DMS53 treated with DMSO at 0.1 percent for 48 hours (cell line): ENCODE measurements around the gene RTCB.
"Not testable (repeated sequence)": the region's sequence is repeated elsewhere in the genome, so short reads cannot be mapped to it uniquely, and the experiment has no call there.

Experiments used
- DNase-seq: peaks from one replicate; lab custom pipeline; 2025; ENCODE audit not compliant: unreplicated experiment; lab: John Stamatoyannopoulos, UW

The RTCB gene

DNA sequence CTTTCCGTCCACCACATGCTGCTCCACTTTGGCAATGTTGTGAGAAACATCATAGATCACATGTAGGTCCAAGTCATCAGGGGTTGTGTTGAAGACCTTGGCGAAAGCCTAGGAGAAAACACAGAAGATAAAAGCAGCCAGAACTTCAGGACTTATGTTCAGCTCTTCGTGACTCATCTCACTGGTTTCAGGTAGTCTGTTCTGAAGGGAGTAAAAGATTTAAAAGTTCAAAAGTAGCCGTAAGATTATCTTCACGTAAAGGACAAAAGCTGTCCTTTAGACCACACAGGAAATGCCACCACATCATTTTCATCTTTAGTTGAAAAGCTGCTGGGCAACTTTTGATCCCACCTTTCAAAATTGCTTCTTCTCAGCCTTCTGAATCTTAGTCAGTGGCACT lies 16.9 kb downstream of the RTCB start:
- DNase-seq, result no peak

DNA sequence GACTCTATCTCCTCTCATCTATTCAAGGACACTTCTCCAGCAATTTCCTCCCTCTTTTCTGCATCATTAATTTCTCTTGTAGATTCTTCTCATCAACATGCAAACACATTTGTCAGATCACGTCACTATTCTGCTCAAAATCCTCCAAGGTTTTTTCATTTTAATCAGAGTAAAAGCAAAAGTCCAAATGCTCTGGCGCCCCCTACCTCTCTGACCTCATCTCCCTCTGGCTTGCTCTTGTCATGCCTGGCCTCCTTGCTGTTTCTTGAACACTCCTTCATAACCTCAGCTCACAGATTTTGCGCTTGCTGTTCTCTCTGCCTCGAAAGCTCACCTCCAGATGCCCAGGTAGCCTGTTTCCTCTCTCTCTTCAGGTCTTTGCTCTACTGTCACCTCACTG lies 22.4 kb downstream of the RTCB start:
- DNase-seq, result no peak

DNA sequence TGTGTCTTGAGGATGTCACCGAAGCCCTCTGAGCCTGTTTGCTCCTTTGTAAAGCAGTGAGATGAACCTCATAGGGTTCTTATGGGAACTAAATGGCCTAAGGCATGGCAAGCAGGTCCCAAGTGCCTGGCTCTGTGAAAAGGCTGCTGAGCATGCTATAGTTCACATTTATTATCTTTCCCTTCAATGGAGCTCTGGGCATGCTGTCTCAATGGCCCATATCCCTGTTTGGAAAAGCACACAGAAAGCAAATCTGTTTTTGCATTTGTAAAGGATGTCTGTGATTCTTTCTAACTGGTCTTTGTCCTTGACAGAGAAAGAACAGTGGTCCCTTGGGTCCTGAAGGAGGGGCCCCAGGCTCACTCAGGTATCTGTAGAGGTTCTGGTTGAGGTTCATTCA lies 26.4 kb downstream of the RTCB start:
- no peak for DNase-seq

DNA sequence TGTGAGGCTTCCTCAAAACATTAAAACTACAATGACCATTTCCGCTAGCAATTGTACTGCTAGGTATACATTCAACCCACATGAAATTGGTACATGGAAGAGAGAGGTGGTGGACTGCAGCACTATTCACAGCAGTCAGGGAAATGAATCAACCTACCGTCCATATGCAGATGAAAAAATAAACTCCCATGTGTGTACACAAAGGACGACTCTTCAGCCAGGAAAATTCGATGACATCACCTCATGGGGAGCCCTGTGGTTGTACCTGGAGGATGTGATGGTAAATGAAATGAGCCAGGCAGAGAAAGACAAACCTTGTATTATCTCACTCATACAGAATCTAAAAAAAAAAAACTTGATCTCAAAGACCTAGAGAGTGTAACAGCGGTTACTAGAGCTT lies 31.1 kb downstream of the RTCB start:
- DNase-seq, result peak; percentile 29

DNA sequence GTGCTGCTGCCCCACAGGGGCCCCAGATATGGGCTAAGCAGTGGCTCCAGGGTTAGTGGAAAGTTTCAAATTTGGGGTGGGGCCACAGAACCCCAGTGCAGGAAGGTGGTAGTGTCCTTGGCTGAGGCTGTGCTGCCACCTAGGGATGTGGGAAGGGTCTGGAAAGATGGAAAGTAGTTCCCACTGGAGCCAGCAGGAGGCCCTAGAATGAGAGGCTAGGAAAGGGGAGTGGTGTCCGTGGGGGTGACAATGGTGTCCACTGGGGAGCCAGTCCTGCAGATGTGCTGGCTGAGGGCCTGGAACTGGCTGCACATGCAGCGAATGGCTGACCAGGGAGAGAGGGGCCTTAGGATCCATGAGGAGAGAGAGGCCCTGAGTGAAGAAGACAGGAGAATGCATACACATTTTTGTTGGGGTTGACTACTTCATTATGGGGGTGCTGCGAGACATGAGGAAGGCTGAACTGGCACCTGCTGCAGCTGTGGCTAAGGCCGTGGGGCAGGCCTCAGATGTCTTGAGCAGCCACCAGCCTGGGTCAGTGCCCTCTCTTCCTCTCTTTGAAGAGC lies 33.3 kb downstream of the RTCB start:
- DNase-seq, result no peak

DNA sequence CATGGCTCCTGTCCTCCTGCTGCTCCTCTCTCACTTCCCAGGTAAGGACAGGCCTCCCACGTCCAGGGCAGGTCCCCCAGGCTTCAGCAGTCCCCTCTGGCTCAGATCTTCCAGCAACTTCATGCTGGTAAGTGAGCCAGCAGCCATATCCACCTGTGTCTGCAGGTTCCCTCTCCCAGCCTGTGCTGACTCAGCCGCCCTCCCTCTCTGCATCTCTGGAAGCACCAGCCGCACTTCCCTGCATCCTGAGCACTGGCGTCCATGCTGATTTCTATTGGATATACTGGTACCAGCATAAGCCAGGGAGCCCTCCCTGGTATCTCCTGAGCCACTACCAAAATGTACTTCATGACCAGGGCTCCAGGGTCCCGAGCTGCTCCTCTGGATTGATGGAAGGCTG lies 35.4 kb downstream of the RTCB start:
- DNase-seq, result no peak

DNA sequence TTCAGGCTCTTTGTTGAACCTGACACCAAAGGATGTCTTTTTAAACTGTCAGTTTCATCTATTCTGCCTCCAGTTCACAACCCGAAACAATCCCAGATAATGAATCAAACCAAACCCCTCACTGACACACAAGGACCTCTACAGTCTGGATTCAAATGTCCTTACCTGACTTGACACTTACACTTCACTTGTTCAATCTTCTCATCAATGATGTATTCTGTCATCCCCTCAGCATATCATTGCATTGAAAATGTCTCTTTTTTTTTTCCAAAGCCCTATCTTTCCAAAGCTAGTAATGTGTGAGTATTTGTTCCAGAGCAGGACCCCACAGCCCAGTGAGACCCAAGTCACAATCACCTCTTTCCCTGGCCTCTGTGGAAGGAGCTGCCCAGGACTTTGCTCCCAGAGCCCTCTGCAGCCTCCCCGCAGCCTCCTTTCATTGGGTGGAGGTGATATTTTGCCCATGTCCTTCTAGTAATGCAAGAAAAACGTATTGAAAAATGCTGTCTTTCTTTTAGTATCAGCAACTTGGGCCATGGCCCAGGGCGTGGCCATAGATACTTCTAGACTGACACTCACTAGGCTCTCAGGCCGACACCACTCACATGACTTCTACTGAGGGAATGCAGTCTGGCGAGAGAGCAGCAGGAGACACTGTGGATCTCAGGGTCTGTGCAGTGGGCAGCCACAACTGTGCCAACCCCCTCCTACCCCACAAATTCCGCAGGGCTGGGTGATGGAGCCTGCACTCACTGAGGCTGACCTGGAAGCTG lies 36.2 kb downstream of the RTCB start:
- no peak for DNase-seq

DNA sequence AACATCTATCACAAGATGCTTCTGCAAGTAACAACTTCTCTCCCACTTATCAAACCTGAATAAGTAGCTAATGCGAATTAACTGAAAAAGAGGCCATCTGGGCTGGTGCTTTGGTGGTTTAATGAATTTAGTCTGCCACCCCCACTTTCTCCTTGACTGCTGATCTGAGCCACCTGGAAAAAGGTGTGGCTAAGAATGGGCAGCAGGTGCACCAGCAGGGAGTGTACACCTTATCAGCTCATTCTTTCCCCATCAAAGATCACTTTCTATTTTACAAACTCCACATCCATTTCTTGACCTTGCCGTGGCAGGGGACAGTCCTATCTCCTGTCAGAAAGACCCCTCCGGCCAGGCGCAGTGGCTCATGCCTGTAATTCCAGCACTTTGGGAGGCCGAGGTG lies 47.8 kb downstream of the RTCB start:
- no peak for DNase-seq

DNA sequence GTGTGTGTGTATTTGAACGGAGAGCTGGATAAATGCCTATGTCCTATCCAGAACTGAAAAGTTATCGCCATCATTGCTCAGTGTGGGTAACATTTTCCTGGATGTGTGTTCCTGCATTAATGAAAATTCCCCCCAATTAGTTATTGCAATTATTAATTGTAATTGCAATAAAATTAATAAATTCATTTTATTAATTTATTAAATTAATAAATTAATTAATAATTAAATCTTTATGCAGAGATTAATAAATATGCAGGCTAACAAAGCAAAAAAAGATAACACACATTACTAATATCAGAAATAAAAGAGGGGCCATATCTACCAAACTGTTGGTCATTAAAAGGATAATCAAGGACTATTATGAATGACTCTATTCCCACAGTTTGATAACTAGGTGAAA lies 50.8 kb downstream of the RTCB start:
- DNase-seq, result no peak

DNA sequence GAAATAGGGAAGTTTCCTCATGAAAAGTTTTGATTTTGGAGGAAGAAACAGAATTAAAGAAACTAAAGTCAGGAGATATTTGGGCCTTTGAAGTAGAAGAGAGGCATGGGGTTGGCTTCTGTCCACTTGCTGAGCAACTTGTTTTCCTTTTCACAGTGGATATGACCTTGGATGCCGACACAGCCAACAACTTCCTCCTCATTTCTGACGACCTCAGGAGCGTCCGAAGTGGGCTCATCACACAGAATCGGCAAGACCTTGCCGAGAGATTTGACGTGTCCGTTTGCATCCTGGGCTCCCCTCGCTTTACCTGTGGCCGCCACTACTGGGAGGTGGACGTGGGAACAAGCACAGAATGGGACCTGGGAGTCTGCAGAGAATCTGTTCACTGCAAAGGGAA lies 52.0 kb downstream of the RTCB start:
- not testable (repeated sequence) for DNase-seq

DNA sequence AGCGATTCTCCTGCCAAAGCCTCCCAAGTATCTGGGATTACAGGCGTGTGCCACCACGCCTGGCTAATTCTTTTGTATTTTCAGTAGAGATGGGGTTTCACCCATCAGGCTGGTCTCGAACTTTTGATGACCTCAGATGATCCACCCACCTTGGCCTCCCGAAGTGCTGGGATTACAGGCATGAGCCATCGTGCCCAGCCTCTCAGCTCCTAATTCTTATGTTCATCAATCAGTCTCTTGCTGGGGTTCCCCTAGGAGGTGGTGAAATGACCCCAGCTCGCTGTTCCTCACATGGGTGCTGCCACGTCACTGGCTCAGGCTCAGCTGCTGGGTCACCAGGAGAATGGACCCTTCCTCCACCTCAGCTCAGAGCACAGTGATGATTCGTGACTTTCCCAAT lies 54.5 kb downstream of the RTCB start, which contains the start of gene RFPL3:
RFPL3 (plus strand) TSS at position 301 of the 400 bp plus-strand sequence. CDS start 205 bp downstream, outside the sequence.
- DNase-seq, result not testable (repeated sequence)

DNA sequence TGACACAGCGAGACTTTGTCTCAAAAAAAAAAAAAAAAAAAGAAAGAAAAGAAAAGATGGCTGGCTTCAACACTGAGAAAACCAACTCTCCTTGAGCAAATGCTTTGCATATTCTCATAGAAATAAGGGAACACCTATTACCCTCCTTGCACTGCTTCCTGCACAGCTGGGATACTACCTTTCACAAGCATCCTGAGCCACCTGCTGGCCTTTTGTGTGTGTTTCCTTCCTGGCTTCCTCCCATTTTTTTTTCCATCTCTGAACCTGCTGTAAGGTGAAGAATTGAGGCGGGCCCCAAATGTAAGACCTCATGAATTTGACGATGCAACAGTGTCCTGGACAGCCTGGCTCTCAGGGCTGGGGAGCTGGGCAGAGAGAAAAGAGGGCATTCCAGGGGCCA lies 56.3 kb downstream of the RTCB start:
- DNase-seq, result no peak

DNA sequence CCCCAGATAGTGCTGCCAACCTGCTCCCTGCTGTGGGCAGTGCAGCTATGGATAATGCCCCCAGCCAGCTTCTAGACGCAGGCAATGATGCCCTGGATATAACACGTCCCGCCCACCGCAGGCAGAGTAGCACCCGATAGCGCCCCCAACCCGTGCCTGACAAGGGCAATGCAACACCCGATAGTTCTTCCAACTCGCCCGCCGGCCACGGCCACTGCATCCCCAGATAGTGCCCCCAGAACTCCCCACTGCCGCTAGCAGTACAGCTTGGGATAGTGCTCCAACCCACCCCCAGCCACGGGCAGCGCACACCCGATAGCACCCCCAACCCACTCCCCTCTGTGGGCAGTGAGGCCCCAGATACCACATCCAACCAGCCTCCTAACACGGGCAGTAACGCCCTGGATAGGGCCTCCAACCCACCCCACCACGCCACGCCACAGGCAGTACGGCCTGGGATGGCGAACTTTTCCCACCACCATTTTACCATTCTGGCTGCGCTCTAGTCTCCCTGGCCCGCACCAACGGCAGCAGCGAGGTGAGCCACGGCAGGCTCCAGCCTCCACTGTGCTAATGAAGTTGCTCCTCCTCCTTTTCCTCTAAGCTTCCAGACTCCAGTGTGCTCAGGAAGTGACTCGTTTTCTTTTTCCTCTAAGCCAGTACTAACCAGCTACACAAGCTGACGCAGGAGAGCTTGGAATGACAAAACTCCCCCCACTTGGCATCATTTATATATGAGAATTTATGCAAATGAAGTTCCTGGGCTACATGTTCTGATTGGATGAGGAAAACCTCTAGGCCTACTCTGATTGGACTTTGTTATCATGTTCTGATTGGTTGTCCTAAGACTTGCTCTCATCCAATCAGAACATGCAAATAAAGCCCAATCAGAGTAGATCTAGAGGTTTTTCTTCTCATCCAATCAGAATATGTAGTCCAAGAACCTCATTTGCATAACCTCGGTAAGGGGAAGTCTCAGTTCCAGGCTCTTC lies 57.4 kb downstream of the RTCB start:
- no peak for DNase-seq

DNA sequence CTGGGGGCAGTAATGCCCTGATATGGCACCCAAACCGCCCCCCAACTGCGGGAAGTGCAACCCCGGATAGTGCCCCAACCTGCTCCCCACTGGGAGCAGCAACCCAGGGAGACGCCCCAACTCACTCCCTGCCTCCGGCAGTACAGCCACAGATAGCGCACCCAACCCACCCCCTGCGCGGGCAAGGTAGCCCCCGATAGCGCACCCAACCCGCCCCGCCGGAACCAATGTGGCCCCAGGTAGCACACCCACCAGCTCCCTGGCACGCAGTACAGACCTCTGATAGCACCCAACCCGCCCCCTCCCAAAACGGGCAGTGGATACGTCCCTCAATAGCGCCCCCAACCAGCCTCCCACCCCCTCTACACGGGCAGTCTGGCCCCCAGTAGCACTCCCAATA lies 58.2 kb downstream of the RTCB start:
- no peak for DNase-seq

DNA sequence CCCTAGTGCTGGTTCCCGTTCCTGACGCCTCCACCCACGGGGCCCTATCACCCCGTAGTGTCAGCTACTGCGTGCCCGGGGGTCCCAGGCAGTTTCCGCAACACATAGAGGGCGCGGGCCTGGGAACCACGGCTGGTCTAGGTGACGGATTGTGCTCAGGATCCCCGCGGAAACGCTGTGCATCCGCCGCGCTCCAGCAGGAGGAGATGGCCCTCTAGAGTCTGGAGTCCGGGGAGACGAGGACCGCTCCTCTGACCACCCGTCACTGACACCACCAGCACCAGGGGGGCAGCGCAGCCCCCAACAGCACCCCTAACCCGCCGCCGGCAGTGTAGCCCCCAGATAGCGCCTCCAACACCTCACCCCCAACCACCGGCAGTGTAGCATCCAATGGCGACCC lies 58.8 kb downstream of the RTCB start:
- no peak for DNase-seq

DNA sequence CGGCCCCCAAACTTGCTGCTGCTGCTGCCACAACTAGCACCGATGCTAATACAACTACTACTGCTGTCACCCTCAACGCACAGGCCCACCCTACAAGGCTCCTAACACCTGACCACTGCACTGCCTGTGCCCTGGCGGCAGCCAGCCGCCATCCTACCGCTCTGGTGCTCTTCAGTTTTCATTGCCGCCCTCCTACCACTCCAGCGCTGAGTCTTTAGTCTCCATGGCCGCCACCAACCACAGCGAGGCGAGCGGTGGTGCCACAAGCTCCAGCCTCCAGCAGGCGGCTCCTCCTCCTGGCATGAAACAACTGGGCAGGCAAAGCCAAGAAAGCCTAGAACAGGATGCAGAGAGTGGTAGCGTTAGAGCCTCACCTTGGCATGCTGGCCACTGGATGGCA lies 59.4 kb downstream of the RTCB start:
- DNase-seq, result no peak

DNA sequence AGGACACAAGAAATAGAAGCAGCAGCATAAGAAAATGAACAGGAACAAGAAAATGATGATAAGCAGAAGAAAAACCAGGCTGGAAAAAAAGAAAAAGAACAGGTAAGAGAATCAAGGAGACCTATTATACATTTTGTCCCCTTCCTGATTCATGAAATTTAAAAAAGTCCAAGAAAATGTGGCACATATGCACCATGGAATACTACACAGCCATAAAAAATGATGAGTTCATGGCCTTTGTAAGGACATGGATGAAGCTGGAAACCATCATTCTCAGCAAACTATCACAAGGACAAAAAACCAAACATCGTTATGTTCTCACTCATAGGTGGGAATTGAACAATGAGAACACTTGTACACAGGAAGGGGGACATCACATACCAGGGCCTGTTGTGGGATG lies 60.2 kb downstream of the RTCB start:
- not testable (repeated sequence) for DNase-seq

DNA sequence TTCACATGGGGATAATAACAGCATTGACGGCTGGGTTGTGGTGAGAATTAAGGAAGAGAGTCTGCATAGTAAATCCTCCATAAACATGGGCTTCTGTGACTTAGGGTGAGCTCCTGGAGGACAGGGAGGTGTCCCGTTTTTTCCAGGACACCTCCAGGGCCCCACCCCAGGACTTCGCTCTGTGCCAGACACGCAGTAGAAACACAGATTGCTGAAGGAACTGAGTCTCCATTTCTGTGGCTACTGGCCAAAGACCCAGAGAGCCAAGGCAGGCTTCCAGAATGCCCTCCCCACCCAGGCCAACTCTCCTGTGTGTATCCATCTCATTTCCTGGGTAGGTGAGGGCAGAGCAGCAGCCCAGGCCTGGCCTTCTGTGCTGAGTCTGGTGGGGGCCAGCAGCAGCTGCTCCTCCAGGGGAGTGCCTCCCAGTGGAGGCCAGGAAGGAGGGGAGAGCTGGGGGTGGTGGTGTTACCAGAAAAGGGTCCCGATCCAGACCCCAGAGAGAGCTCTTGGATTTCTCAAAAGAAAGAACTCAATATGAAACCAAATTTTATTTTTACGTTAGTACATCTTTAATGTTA lies 63.9 kb downstream of the RTCB start:
- no peak for DNase-seq

DNA sequence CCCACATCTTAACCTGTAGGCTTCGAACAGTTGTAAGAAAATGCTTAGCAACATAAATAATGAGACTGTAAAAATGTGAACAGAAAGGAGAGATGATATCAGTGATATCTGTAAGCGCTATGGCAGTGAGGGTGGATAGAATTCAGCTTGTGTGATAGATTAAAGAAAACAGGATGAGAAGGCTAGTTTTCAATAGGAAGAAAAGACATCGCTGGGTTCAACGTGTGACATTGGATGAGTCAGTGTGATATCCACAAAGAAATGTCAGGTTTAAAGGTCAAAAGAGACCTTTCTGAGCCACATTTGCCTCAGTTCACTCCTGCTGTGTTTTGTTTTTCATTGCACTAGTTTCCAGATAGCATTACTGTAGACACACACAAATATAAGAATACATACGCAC lies 68.1 kb downstream of the RTCB start:
- no peak for DNase-seq

DNA sequence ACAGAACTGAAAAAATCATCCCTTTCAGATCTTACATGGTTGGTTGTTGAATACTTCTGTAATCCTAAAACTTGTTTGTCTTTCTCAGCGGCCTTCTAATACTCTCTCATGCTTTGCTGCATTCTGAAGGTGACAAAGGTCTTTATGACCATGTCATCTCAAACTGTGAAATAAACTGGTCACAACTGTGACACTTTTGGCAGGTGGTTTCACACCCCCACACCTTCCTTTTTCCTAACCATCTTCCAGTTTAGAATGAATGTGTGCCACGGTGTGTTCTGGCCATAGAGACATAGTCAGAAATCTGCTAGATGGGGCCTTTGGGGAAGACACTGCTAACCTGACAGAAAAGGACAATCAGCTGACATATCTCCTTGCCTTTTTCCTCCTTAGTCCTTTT lies 69.1 kb downstream of the RTCB start:
- DNase-seq, result no peak

DNA sequence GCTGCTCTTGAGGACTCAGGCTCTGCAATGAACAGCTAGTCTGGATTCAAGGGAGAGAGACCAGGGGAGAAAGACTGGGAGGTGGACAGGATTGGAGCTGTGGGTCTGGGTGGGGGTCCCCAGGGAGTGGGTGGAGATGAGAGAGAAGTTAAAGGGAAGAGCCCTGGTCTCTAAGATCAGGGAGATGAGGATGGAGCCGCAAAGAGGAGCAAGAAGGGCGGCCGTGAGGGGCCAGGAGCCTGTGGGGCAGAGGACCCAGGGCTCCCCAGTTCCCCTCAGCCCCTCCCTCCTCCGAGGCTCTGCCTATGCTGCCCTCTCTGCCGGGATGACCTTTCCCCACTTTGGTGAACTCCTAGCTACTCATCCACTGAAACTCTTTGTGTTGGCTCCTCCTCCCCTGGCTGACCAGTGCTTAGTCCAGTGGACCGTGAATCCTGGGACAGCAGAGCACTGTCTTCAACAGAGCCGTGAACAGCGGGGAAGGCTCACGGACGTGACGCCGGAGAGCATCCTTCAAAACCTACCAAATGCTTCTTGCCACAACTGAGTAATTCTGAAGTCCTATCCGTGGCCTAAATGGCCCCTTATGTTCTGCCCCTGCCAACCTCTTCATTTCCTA lies 70.8 kb downstream of the RTCB start:
- DNase-seq, result no peak
